ENCODE results near the gene PRPF39. TPM values are rescaled to one million over a fixed set of nuclear protein-coding genes. Genes with fewer than 3 reads are reported as not detected.

PRPF39 gene
- 10 to 100 TPM; 23.1 to 32.2 (median 27.7) TPM for total RNA-seq

DNA sequence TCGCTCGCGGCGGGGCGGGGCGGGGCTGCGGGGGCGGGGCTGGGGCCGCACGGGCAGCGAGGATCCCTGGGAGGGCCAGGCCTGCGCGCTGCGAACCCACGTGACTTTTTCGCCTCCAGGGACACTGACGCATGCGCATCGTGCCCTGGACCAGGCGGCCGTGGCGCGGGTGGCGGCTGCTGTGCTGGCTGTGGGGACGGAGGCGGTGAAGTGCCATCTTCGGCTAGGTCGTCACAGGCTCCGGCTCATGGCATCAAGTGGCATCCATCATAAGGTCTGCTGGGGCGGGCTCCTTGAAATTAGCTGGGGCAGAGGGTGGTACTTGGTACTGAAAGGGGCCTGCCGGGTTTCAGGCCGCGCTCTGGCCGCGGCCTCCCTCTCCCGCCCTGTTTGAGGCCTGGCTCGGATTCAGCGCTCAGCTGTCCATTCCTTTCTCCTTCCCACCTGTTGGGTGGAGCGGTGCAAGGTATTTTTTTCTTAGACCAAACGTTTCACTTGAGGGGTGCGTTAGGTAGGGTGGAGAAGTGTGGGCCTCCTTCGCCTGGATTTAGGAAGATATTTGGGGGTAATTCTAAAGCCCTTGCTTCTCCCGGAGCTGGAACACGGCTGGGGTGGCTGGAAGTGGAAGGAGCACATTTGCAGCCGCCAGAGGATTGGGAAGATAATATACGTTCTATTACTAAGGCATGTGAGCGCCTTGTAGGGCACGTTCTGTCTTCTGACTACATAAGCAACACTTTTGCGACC lies at the start of gene PRPF39:
Gene PRPF39, plus strand, starts transcription at position 141 of the 747 bp plus-strand sequence. CDS start 11,124 bp downstream, outside the sequence.
- DNase-seq (ENCODE audit: low spot score) = peak; percentile 88
- TF ChIP-seq, protein P1, sequence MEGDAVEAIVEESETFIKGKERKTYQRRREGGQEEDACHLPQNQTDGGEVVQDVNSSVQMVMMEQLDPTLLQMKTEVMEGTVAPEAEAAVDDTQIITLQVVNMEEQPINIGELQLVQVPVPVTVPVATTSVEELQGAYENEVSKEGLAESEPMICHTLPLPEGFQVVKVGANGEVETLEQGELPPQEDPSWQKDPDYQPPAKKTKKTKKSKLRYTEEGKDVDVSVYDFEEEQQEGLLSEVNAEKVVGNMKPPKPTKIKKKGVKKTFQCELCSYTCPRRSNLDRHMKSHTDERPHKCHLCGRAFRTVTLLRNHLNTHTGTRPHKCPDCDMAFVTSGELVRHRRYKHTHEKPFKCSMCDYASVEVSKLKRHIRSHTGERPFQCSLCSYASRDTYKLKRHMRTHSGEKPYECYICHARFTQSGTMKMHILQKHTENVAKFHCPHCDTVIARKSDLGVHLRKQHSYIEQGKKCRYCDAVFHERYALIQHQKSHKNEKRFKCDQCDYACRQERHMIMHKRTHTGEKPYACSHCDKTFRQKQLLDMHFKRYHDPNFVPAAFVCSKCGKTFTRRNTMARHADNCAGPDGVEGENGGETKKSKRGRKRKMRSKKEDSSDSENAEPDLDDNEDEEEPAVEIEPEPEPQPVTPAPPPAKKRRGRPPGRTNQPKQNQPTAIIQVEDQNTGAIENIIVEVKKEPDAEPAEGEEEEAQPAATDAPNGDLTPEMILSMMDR (IDR thresholded peaks at IDR 0.05) = no peak
- peak; percentile 98 for ATAC-seq (ENCODE audit: low FRiP score)

- ATAC-seq (ENCODE audit: low FRiP score) = no peak
- no peak for DNase-seq (ENCODE audit: low spot score)
- TF ChIP-seq, protein P1 (IDR thresholded peaks at IDR 0.05) = no peak
Measured at GRCh38 chr14:45034730-45035129, 49.2 kb upstream of the PRPF39 start.

GRCh38 chr14:45038256-45038655 lies 45.7 kb upstream of the PRPF39 start:
- DNase-seq (ENCODE audit: low spot score) (no peak), ATAC-seq (ENCODE audit: low FRiP score) (no peak)
- TF ChIP-seq, protein P1 (IDR thresholded peaks at IDR 0.05) = no peak

GRCh38 chr14:45038865-45039264 lies 45.1 kb upstream of the PRPF39 start:
- TF ChIP-seq, protein P1 (IDR thresholded peaks at IDR 0.05) = no peak
- DNase-seq (ENCODE audit: low spot score) (no peak), ATAC-seq (ENCODE audit: low FRiP score) (no peak)

GRCh38 chr14:45039390-45039789 lies 44.5 kb upstream of the PRPF39 start:
- TF ChIP-seq, protein P1 (IDR thresholded peaks at IDR 0.05) = no peak
- DNase-seq (ENCODE audit: low spot score) = no peak
- peak; percentile 14 for ATAC-seq (ENCODE audit: low FRiP score)

- TF ChIP-seq, protein P1 (IDR thresholded peaks at IDR 0.05) = no peak
- no peak for DNase-seq (ENCODE audit: low spot score)
- no peak for ATAC-seq (ENCODE audit: low FRiP score)
Measured at GRCh38 chr14:45041641-45042040, 42.3 kb upstream of the PRPF39 start.

- no peak for ATAC-seq (ENCODE audit: low FRiP score)
- DNase-seq (ENCODE audit: low spot score) = no peak
- TF ChIP-seq, protein P1 (IDR thresholded peaks at IDR 0.05) = no peak
Measured at GRCh38 chr14:45044638-45045037, 39.3 kb upstream of the PRPF39 start.

Data from omental fat pad (tissue), 4 donors.